ENCODE data around the gene TOM1L2.

The TOM1L2 gene

GRCh38 chr17:17924857-17925250 lies 47.3 kb downstream of the TOM1L2 start:
- peaks cover under 1 to 73% (median 13%) of the 10 kb centered on the region in 10 experiments; a peak in 19 of 20 replicates for H3K4me1 ChIP-seq
- H3K9ac ChIP-seq = no peak overlapping the region
- H4K20me1 ChIP-seq = no peaks in the 10 kb centered on the region; a peak in 1 of 22 replicates
- 0 out of 22 replicates have a peak, but pooled peaks cover 0 to 10% (median 0%) of the 10 kb centered on the region in 11 experiments for H3K36me3 ChIP-seq
- peak overlapping the region in 6 of 11 experiments; percentile 4 to 29 (median 22); a peak in 6 of 22 replicates for H3K4me2 ChIP-seq
- H3K9me3 ChIP-seq (replicated peaks in 1 of 11) = 0 out of 22 replicates have a peak, but pooled peaks cover 0 to 6% (median 0%) of the 10 kb centered on the region in 11 experiments
- TF ChIP-seq Cebpa-rat (IDR thresholded peaks at IDR 0.05) = no peak
- no peak overlapping the region for H3K4me3 ChIP-seq
- H3K27ac ChIP-seq = no peak overlapping the region
- no peaks in the 10 kb centered on the region for H3K27me3 ChIP-seq

- no peaks in the 10 kb centered on the region for H3K27me3 ChIP-seq
- H3K9me3 ChIP-seq (replicated peaks in 1 of 11) = 0 out of 22 replicates have a peak, but pooled peaks cover 0 to 6% (median 0%) of the 10 kb centered on the region in 11 experiments
- H3K9ac ChIP-seq = no peak overlapping the region
- no peaks in the 10 kb centered on the region; a peak in 1 of 22 replicates for H4K20me1 ChIP-seq
- H3K36me3 ChIP-seq = 0 out of 22 replicates have a peak, but pooled peaks cover 0 to 10% (median 0%) of the 10 kb centered on the region in 11 experiments
- no peak overlapping the region for H3K4me3 ChIP-seq
- peaks cover 7 to 73% (median 18%) of the 10 kb centered on the region in 10 experiments for H3K4me1 ChIP-seq
- H3K4me2 ChIP-seq = peak overlapping the region in 6 of 11 experiments; percentile 4 to 29 (median 22); a peak in 6 of 22 replicates
- H3K27ac ChIP-seq = no peak overlapping the region
- no peak for TF ChIP-seq Cebpa-rat (IDR thresholded peaks at IDR 0.05)
Measured at GRCh38 chr17:17924131-17924856, 47.9 kb downstream of the TOM1L2 start.

GRCh38 chr17:17922070-17922614 lies 50.1 kb downstream of the TOM1L2 start:
- TF ChIP-seq Cebpa-rat (IDR thresholded peaks at IDR 0.05) = no peak
- Histone ChIP-seq H3K4me2 (peak overlapping the region in 3 of 11 experiments; percentile 35 to 50 (median 45); a peak in 4 of 22 replicates), H3K9ac (peak overlapping the region in 1 of 11 experiments; percentile 3; a peak in 1 of 22 replicates), H3K36me3 (no peaks in the 10 kb centered on the region), H4K20me1 (peaks cover 0 to 9% (median 0%) of the 10 kb centered on the region in 11 experiments; a peak in 6 of 22 replicates), H3K27me3 (no peaks in the 10 kb centered on the region), H3K9me3 (replicated peaks in 1 of 11) (0 out of 22 replicates have a peak, but pooled peaks cover 0 to 6% (median 0%) of the 10 kb centered on the region in 11 experiments), H3K4me3 (no peak overlapping the region), H3K4me1 (peaks cover 8 to 63% (median 23%) of the 10 kb centered on the region in 10 experiments), H3K27ac (no peak overlapping the region)

- H3K4me3 ChIP-seq = no peak overlapping the region
- H3K27me3 ChIP-seq = no peaks in the 10 kb centered on the region
- 0 out of 22 replicates have a peak, but pooled peaks cover 0 to 6% (median 0%) of the 10 kb centered on the region in 11 experiments for H3K9me3 ChIP-seq (replicated peaks in 1 of 11)
- no peak for TF ChIP-seq Cebpa-rat (IDR thresholded peaks at IDR 0.05)
- peaks cover 8 to 62% (median 23%) of the 10 kb centered on the region in 10 experiments for H3K4me1 ChIP-seq
- H3K4me2 ChIP-seq = peak overlapping the region in 4 of 11 experiments; percentile 8 to 87 (median 67); a peak in 6 of 22 replicates
- H3K27ac ChIP-seq = 0 out of 22 replicates have a peak overlapping the region, but pooled peaks of 1 of the 11 experiments have one; percentile 21
- H4K20me1 ChIP-seq = peaks cover 0 to 9% (median 0%) of the 10 kb centered on the region in 11 experiments; a peak in 6 of 22 replicates
- no peaks in the 10 kb centered on the region for H3K36me3 ChIP-seq
- H3K9ac ChIP-seq = peak overlapping the region in 1 of 11 experiments; percentile 48; a peak in 2 of 22 replicates
Measured at GRCh38 chr17:17921192-17922069, 50.8 kb downstream of the TOM1L2 start.

GRCh38 chr17:17919169-17920107 lies 52.8 kb downstream of the TOM1L2 start:
- Histone ChIP-seq H3K4me3 (no peak overlapping the region), H3K9ac (peak overlapping the region in 8 of 11 experiments; percentile 4 to 51 (median 30); a peak in 11 of 22 replicates), H3K4me1 (peaks cover 11 to 64% (median 23%) of the 10 kb centered on the region in 10 experiments), H3K36me3 (no peaks in the 10 kb centered on the region), H4K20me1 (peaks cover 0 to 9% (median 0%) of the 10 kb centered on the region in 11 experiments; a peak in 6 of 22 replicates), H3K9me3 (replicated peaks in 1 of 11) (no peaks in the 10 kb centered on the region), H3K4me2 (peak overlapping the region; percentile 21 to 87 (median 57)), H3K27me3 (no peaks in the 10 kb centered on the region), H3K27ac (peak overlapping the region in 7 of 11 experiments; percentile 14 to 61 (median 46); a peak in 12 of 22 replicates)
- no peak for TF ChIP-seq Cebpa-rat (IDR thresholded peaks at IDR 0.05)

- Histone ChIP-seq H3K4me2 (no peak overlapping the region), H3K4me3 (no peak overlapping the region), H3K4me1 (peaks cover 19 to 62% (median 29%) of the 10 kb centered on the region in 10 experiments), H3K36me3 (no peaks in the 10 kb centered on the region), H3K27me3 (no peaks in the 10 kb centered on the region), H3K9me3 (replicated peaks in 1 of 11) (peaks cover 0 to 5% (median 4%) of the 10 kb centered on the region in 11 experiments; a peak in 7 of 22 replicates), H4K20me1 (peaks cover 0 to 9% (median 0%) of the 10 kb centered on the region in 11 experiments; a peak in 6 of 22 replicates), H3K9ac (no peak overlapping the region), H3K27ac (no peak overlapping the region)
- TF ChIP-seq Cebpa-rat (IDR thresholded peaks at IDR 0.05) = no peak
Measured at GRCh38 chr17:17917394-17917793, 54.8 kb downstream of the TOM1L2 start.

- H3K36me3 ChIP-seq = peaks cover 0 to 6% (median 0%) of the 10 kb centered on the region in 11 experiments; a peak in 1 of 22 replicates
- no peak overlapping the region for H3K27ac ChIP-seq
- no peak overlapping the region for H3K4me3 ChIP-seq
- TF ChIP-seq Cebpa-rat (IDR thresholded peaks at IDR 0.05) = no peak
- H3K9me3 ChIP-seq (replicated peaks in 1 of 11) = peaks cover 0 to 8% (median 5%) of the 10 kb centered on the region in 11 experiments; a peak in 7 of 22 replicates
- no peak overlapping the region for H3K9ac ChIP-seq
- H3K4me2 ChIP-seq = no peak overlapping the region
- H3K4me1 ChIP-seq = peaks cover 19 to 41% (median 25%) of the 10 kb centered on the region in 10 experiments
- no peaks in the 10 kb centered on the region for H3K27me3 ChIP-seq
- H4K20me1 ChIP-seq = peaks cover 0 to 9% (median 0%) of the 10 kb centered on the region in 11 experiments; a peak in 6 of 22 replicates
Measured at GRCh38 chr17:17915183-17915582, 57.0 kb downstream of the TOM1L2 start.

Data from BLaER1 treated with 17β-estradiol and CSF1 and Interleukin-3, amounts not matched to agents 10 nM and 100 nM (cell line).